Measurements from ENCODE around the gene THBD. TPM values are rescaled to one million over a fixed set of nuclear protein-coding genes. Genes with fewer than 3 reads are reported as not detected.

THBD gene
- total and polyA plus RNA-seq, 2 donors (not counting 1 experiment from before 2014, with no cell fraction given): 0.99 to 8.4 TPM

GRCh38 chr20:23034721-23035671 lies 14.5 kb downstream of the THBD start, which contains the start of gene SSTR4:
Gene SSTR4, plus strand, starts transcription at chr20:23035312. Its CDS starts 172 bp downstream, at chr20:23035484.
- no peak within 1 kb of the TSS for H3K4me3 ChIP-seq (replicated peaks in 1 of 4; ENCODE audit: control extremely low read depth in 1 of 4, insufficient read depth in 1 of 4, low read depth in 3 of 4, low read length in 4 of 4)
- TF ChIP-seq CTCF (conservative IDR thresholded peaks at IDR 0.05 in 1 of 2, IDR thresholded peaks at IDR 0.05 in 1 of 2; ENCODE audit: low read depth in 1 of 2, low read length in 2 of 2) (no peak), EZH2 (IDR thresholded peaks at IDR 0.05; ENCODE audit: low read length, missing control alignments) (no peak)
- H3K36me3 ChIP-seq (ENCODE audit: control insufficient read depth, insufficient read depth, low read length): no peaks in the 10 kb centered on the region
- H3K27me3 ChIP-seq (ENCODE audit: control insufficient read depth, insufficient read depth, low read length): peaks cover 15% of the 10 kb centered on the region
- H2AFZ ChIP-seq (ENCODE audit: low read length): no peak within 1 kb of the TSS
- H3K9ac ChIP-seq (ENCODE audit: insufficient read depth, low read length): no peak within 1 kb of the TSS
- no peak for DNase-seq (ENCODE audit: low read depth in 2 of 2)
- H3K27ac ChIP-seq (ENCODE audit: insufficient read depth, low read length): no peak within 1 kb of the TSS
- no peaks in the 10 kb centered on the region for H3K9me3 ChIP-seq (ENCODE audit: control insufficient read depth, insufficient read depth, low read depth, low read length)
- H3K4me2 ChIP-seq (ENCODE audit: extremely low read depth, insufficient read depth, low read length): no peak within 1 kb of the TSS
- H3K79me2 ChIP-seq (ENCODE audit: control insufficient read depth, insufficient read depth, low read length): no peaks in the 10 kb centered on the region
- no peaks in the 10 kb centered on the region for H4K20me1 ChIP-seq (ENCODE audit: control insufficient read depth, extremely low read depth, insufficient read depth, low read length)
- no peaks in the 10 kb centered on the region for H3K4me1 ChIP-seq (ENCODE audit: control insufficient read depth, extremely low read depth, insufficient read depth, low read length)

GRCh38 chr20:23033918-23034317 lies 15.6 kb downstream of the THBD start:
- Histone ChIP-seq H3K36me3 (ENCODE audit: control insufficient read depth, insufficient read depth, low read length) (no peaks in the 10 kb centered on the region), H3K4me1 (ENCODE audit: control insufficient read depth, extremely low read depth, insufficient read depth, low read length) (no peaks in the 10 kb centered on the region), H2AFZ (ENCODE audit: low read length) (no peak overlapping the region), H3K4me2 (ENCODE audit: extremely low read depth, insufficient read depth, low read length) (no peak overlapping the region), H3K9ac (ENCODE audit: insufficient read depth, low read length) (no peak overlapping the region), H3K4me3 (replicated peaks in 1 of 4; ENCODE audit: control extremely low read depth in 1 of 4, insufficient read depth in 1 of 4, low read depth in 3 of 4, low read length in 4 of 4) (no peak overlapping the region), H3K27ac (ENCODE audit: insufficient read depth, low read length) (no peak overlapping the region), H3K9me3 (ENCODE audit: control insufficient read depth, insufficient read depth, low read depth, low read length) (no peaks in the 10 kb centered on the region), H4K20me1 (ENCODE audit: control insufficient read depth, extremely low read depth, insufficient read depth, low read length) (no peaks in the 10 kb centered on the region), H3K79me2 (ENCODE audit: control insufficient read depth, insufficient read depth, low read length) (no peaks in the 10 kb centered on the region), H3K27me3 (ENCODE audit: control insufficient read depth, insufficient read depth, low read length) (peaks cover 15% of the 10 kb centered on the region)
- no peak for TF ChIP-seq CTCF (conservative IDR thresholded peaks at IDR 0.05 in 1 of 2, IDR thresholded peaks at IDR 0.05 in 1 of 2; ENCODE audit: low read depth in 1 of 2, low read length in 2 of 2)
- no peak for TF ChIP-seq EZH2 (IDR thresholded peaks at IDR 0.05; ENCODE audit: low read length, missing control alignments)
- DNase-seq (ENCODE audit: low read depth in 2 of 2): no peak

- TF ChIP-seq EZH2 (IDR thresholded peaks at IDR 0.05; ENCODE audit: low read length, missing control alignments) (no peak), CTCF (conservative IDR thresholded peaks at IDR 0.05 in 1 of 2, IDR thresholded peaks at IDR 0.05 in 1 of 2; ENCODE audit: low read depth in 1 of 2, low read length in 2 of 2) (no peak)
- no peaks in the 10 kb centered on the region for H3K9me3 ChIP-seq (ENCODE audit: control insufficient read depth, insufficient read depth, low read depth, low read length)
- no peak overlapping the region for H3K4me3 ChIP-seq (replicated peaks in 1 of 4; ENCODE audit: control extremely low read depth in 1 of 4, insufficient read depth in 1 of 4, low read depth in 3 of 4, low read length in 4 of 4)
- H3K79me2 ChIP-seq (ENCODE audit: control insufficient read depth, insufficient read depth, low read length): no peaks in the 10 kb centered on the region
- H3K4me1 ChIP-seq (ENCODE audit: control insufficient read depth, extremely low read depth, insufficient read depth, low read length): no peaks in the 10 kb centered on the region
- H3K27me3 ChIP-seq (ENCODE audit: control insufficient read depth, insufficient read depth, low read length): peaks cover 11% of the 10 kb centered on the region
- H3K4me2 ChIP-seq (ENCODE audit: extremely low read depth, insufficient read depth, low read length): no peak overlapping the region
- H2AFZ ChIP-seq (ENCODE audit: low read length): no peak overlapping the region
- no peaks in the 10 kb centered on the region for H3K36me3 ChIP-seq (ENCODE audit: control insufficient read depth, insufficient read depth, low read length)
- H4K20me1 ChIP-seq (ENCODE audit: control insufficient read depth, extremely low read depth, insufficient read depth, low read length): no peaks in the 10 kb centered on the region
- H3K27ac ChIP-seq (ENCODE audit: insufficient read depth, low read length): no peak overlapping the region
- DNase-seq (ENCODE audit: low read depth in 2 of 2): no peak
- no peak overlapping the region for H3K9ac ChIP-seq (ENCODE audit: insufficient read depth, low read length)
These were observed 16.8 kb downstream of the THBD start for GRCh38 chr20:23032750-23033078.
